Thyroid gland (tissue), 4 donors: ENCODE data around the gene HAUS3. TPM values are rescaled to one million over a fixed set of nuclear protein-coding genes. Genes with fewer than 3 reads are reported as not detected.

Experiments used
- DNase-seq, 2 donors: peaks; one replicate each; pipeline ENCODE4 v3.0.0-alpha.2; 2019
- H3K27ac ChIP-seq, 3 donors: fragments of 200-600 bp; sonication (generic); 1 replicate in 2 of 3; 2 replicates in 1 of 3; pipeline ENCODE4 v1.5.1; 2016 to 2019; ENCODE audit warnings: mild to moderate bottlenecking in 1 of 3, moderate library complexity in 1 of 3
- H3K27me3 ChIP-seq: fragments of 200-600 bp; sonication (generic); one replicate; pipeline ENCODE4 v1.5.1; 2019
- H3K36me3 ChIP-seq, 2 donors: fragments of 200-600 bp; sonication (generic); one replicate each; pipeline ENCODE4 v1.5.1; 2016 to 2019
- H3K4me1 ChIP-seq, 2 donors: fragments of 200-600 bp; sonication (generic); one replicate each; pipeline ENCODE4 v1.5.1; 2017 to 2019
- H3K4me3 ChIP-seq, 3 donors: fragments of 200-600 bp; sonication (generic); replicated peaks in 1 of 3; 1 replicate in 2 of 3; 2 replicates in 1 of 3; pipeline ENCODE4 v1.5.1; 2016; ENCODE audit warnings: mild to moderate bottlenecking in 1 of 3
- H3K9me3 ChIP-seq: fragments of 200-600 bp; sonication (generic); one replicate; pipeline ENCODE4 v1.5.1; 2017
- CTCF ChIP-seq, 6 experiments: fragments of 200-600 bp in 3 of 6; fragments of 450-650 bp in 3 of 6; sonication (generic) in 3 of 6; IDR thresholded peaks; one replicate each; pipeline ENCODE4 v1.5.1; 2016 to 2019; ENCODE audit warnings: antibody characterized with exemption in 6 of 6, mild to moderate bottlenecking in 2 of 6, inconsistent platforms in 1 of 6, moderate library complexity in 1 of 6
- POLR2A ChIP-seq, 2 donors: fragments of 450-650 bp; IDR thresholded peaks; one replicate each; pipeline ENCODE4 v1.6.1; 2017; ENCODE audit warnings: antibody characterized with exemption in 2 of 2, mild to moderate bottlenecking in 2 of 2, moderate library complexity in 1 of 2
- WGBS, 2 donors: methylation state at CpG; one replicate each; pipeline ENCODE4 v1.1.5; 2017; 5-methylcytosine and 5-hydroxymethylcytosine counted together
- intact Hi-C: fragments of 100-400 bp; cut with DNase I; formaldehyde crosslinking; loops from one replicate; pipeline ENCODE4 v1.15.1; 2023
- total RNA-seq, 4 donors: library from RNA; depleted of rRNA; stranded (reverse); fragments of >200 nt; gene quantifications; one replicate each; pipeline ENCODE4 v1.2.3, GENCODE V29; 2016

Gene HAUS3
- total RNA-seq, 4 donors from 2014 or later, result 13.0 to 30.0 (median 17.0) TPM

DNA sequence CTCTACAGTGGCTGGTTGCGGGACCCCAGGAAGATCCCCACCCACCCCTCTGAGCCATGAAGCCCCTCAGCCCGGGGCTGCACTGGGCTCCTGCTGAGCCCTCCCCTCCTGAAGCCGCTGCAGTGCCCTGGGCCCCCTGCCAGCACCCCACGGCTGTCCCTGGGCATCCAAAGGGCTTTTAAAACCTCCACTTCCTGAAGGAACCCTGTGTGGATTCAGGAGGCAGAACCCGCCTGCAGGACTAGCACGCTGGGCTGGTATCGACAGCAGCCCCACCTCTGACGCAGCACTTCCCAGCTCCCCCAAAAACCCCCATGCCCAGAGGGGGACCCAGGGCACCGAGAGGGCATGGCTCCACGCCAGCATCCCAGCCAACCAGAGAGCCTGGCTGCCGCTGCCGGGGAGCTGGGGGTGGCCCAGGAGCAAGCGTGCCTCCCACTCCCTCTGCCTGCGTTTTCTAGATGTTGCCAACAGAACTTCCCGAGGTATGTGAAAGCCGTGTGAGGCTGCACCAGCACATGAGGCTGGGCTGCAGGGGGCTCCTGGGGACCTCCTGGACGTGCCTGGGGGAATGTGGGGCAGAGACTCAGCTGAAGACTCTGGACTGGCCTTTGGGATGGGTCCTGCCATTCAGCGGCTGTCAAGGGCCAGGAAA is 13.7 kb upstream of the HAUS3 start:
- intact Hi-C loops, result no loop called here
- no peaks in the 10 kb centered on the region for H3K27me3 ChIP-seq
- peak overlapping the region; percentile 73 to 96 (median 91) for H3K27ac ChIP-seq
- peak overlapping the region in 1 of 3 donors; percentile 3 for H3K4me3 ChIP-seq
- H3K36me3 ChIP-seq, result peaks cover 29 to 36% of the 10 kb centered on the region in 2 donors
- no peak for TF ChIP-seq POLR2A (IDR thresholded peaks at IDR 0.05)
- no peak for TF ChIP-seq CTCF (IDR thresholded peaks at IDR 0.05)
- whole genome bisulfite sequencing, 2 donors, result 14 to 19% methylated on average over 4 to 15 of the region's 18 CpGs
- peak; percentile 69 to 76 for DNase-seq
- peaks cover 58 to 62% of the 10 kb centered on the region in 2 donors for H3K4me1 ChIP-seq
- no peaks in the 10 kb centered on the region for H3K9me3 ChIP-seq

GRCh38 chr4:2254665-2255500 is 13.0 kb upstream of the HAUS3 start:
- intact Hi-C loops, result no loop called here
- H3K9me3 ChIP-seq, result no peaks in the 10 kb centered on the region
- H3K36me3 ChIP-seq, result peaks cover 36 to 44% of the 10 kb centered on the region in 2 donors
- no peak overlapping the region for H3K4me3 ChIP-seq
- no peak for DNase-seq
- peaks cover 50 to 54% of the 10 kb centered on the region in 2 donors for H3K4me1 ChIP-seq
- no peak for TF ChIP-seq CTCF (IDR thresholded peaks at IDR 0.05)
- no peak for TF ChIP-seq POLR2A (IDR thresholded peaks at IDR 0.05)
- H3K27ac ChIP-seq, result peak overlapping the region; percentile 73 to 96 (median 91)
- H3K27me3 ChIP-seq, result no peaks in the 10 kb centered on the region
- WGBS, 2 donors, result 83 to 86% methylated on average over 31 to 32 of the region's 32 CpGs

DNA sequence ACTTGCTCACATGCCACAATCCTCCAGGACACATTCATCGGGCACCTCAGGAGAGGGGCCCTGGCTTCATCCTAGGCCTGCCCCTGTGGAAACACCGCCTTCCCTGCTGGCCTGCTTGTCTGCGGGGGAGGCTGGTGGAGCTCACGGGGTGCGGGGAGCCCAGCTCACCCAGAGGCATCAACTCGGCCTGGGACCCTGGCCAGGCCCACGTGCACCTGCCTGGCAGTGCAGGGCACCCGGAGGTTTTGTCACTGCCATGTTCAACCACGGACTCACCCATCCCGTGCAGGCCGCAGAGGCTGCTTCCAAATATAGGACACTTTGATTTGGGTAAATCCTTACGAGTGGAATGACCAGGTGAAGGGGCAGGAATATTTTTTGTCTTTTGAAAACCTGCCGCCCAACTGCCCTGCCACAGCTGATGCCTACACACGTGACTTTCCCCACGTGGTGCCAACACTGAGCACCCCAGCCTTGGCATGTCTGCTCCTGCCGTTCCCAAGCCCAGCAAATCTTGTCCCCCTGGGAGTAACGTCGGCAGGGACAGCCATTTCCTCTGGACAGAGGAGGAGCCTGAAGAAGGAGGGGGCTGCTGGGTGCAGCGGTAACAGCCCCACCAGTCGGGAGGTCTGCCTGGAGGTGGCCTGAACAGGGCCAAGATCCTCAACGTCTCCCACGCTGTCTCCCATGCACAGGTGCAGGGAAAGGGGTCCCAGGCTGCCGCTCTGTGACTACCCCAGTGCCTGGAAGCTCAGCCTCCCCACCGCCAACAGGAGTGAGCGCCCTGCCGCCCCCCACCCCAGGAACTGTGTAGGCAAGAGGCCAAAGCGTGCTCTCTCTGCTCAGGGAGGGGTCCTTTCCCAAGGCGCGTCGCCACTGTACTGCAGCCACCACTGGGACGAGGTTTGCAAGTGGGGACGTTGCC is 11.5 kb upstream of the HAUS3 start:
- no peak overlapping the region for H3K27ac ChIP-seq

GRCh38 chr4:2252530-2253091 is 10.7 kb upstream of the HAUS3 start:
- peak in 1 of 2 donors; percentile 1 for DNase-seq
- H3K27me3 ChIP-seq, result no peaks in the 10 kb centered on the region
- intact Hi-C loops, result no loop called here
- H3K4me1 ChIP-seq, result peaks cover 28 to 31% of the 10 kb centered on the region in 2 donors
- no peaks in the 10 kb centered on the region for H3K9me3 ChIP-seq
- 78 to 83% methylated on average over 5 to 11 of the region's 12 CpGs for WGBS, 2 donors
- TF ChIP-seq POLR2A (IDR thresholded peaks at IDR 0.05) (no peak), CTCF (IDR thresholded peaks at IDR 0.05) (no peak)
- H3K36me3 ChIP-seq, result peaks cover 45 to 61% of the 10 kb centered on the region in 2 donors
- H3K4me3 ChIP-seq, result no peak overlapping the region
- H3K27ac ChIP-seq, result no peak overlapping the region

More for the DNA sequence above, 11.5 kb upstream of the HAUS3 start:
- H3K36me3 ChIP-seq, result peaks cover 48 to 58% of the 10 kb centered on the region in 2 donors
- intact Hi-C loops, result no loop called here
- H3K9me3 ChIP-seq, result no peaks in the 10 kb centered on the region
- TF ChIP-seq CTCF (IDR thresholded peaks at IDR 0.05) (no peak), POLR2A (IDR thresholded peaks at IDR 0.05) (no peak)
- H3K27me3 ChIP-seq, result no peaks in the 10 kb centered on the region
- DNase-seq, result peak in 1 of 2 donors; percentile 2
- WGBS, 2 donors, result 80 to 85% methylated on average over 24 to 26 of the region's 32 CpGs
- H3K4me3 ChIP-seq, result no peak overlapping the region
- peaks cover 36 to 40% of the 10 kb centered on the region in 2 donors for H3K4me1 ChIP-seq
